K562 (cell line): Measurements from ENCODE around the gene EIF3I. TPM values are rescaled to one million over a fixed set of nuclear protein-coding genes. Genes with fewer than 3 reads are reported as not detected.
A peak's percentile ranks its signal among the peaks of the same experiment; 100 is the strongest.

Experiments
- ATF1 ChIP-seq, 2 experiments: fragments of 450-650 bp in 1 of 2; IDR thresholded peaks; 2 replicates each; pipeline ENCODE4 v1.6.1; 2016; ENCODE audit warnings: missing compliant biosample characterization in 1 of 2, missing genetic modification characterization in 1 of 2
- ATF7 ChIP-seq: fragments of 450-650 bp; IDR thresholded peaks from 2 replicates; pipeline ENCODE4 v1.7.1; 2014; ENCODE audit warnings: mild to moderate bottlenecking, moderate library complexity
- BACH1 ChIP-seq: fragments of 200-800 bp; sonication (Bioruptor generic); IDR thresholded peaks from 2 replicates; pipeline ENCODE4 v1.6.1; 2016; ENCODE audit warnings: missing genetic modification characterization, missing compliant biosample characterization
- FOXA3 ChIP-seq, 2 experiments: fragments of 450-650 bp in 1 of 2; sonication (generic) in 1 of 2; formaldehyde crosslinking; IDR thresholded peaks in 1 of 2; conservative IDR thresholded peaks in 1 of 2; 2 replicates each; pipeline versions ENCODE4 v1.4.0 to v1.8.0; 2020 to 2022; ENCODE audit warnings: mild to moderate bottlenecking in 2 of 2, missing genetic modification reagents in 1 of 2
- KDM4B ChIP-seq, 2 experiments: fragments of 450-650 bp in 1 of 2; sonication (generic) in 1 of 2; IDR thresholded peaks; 2 replicates each; pipeline ENCODE4 v1.6.1; 2016 to 2017; ENCODE audit warnings: borderline replicate concordance in 2 of 2, antibody characterized with exemption in 1 of 2, low read depth in 1 of 2, mild to moderate bottlenecking in 1 of 2
- MAZ ChIP-seq, 2 experiments: fragments of 450-650 bp in 1 of 2; sonication (generic) in 1 of 2; formaldehyde crosslinking; IDR thresholded peaks in 1 of 2; conservative IDR thresholded peaks in 1 of 2; 2 replicates each; pipeline versions ENCODE4 v1.4.0 to v1.5.0; 2020; ENCODE audit warnings: mild to moderate bottlenecking in 1 of 2, missing genetic modification reagents in 1 of 2
- MTA3 ChIP-seq: fragments of 450-650 bp; formaldehyde crosslinking; IDR thresholded peaks from 2 replicates; pipeline ENCODE4 v1.6.1; 2017; ENCODE audit warnings: mild to moderate bottlenecking, borderline replicate concordance
- RCOR1 ChIP-seq, 2 experiments: IDR thresholded peaks; 2 replicates each; pipeline ENCODE4 v1.6.1; 2012; ENCODE audit warnings: low read depth in 2 of 2, low read length in 2 of 2, borderline replicate concordance in 1 of 2, improper control_type of control experiment in 1 of 2
- SMAD4 ChIP-seq: fragments of 250-450 bp; sonication (Bioruptor Pico); conservative IDR thresholded peaks from 2 replicates; pipeline ENCODE4 v1.8.0; 2021; ENCODE audit warnings: inconsistent platforms, mild to moderate bottlenecking, moderate library complexity
- TBP ChIP-seq: optimal IDR thresholded peaks from 2 replicates; pipeline ENCODE3; 2011; ENCODE audit warnings: low read depth, low read length, improper control_type of control experiment
- TCF3 ChIP-seq: sonication (generic); formaldehyde crosslinking; IDR thresholded peaks from 2 replicates; pipeline ENCODE4 v1.4.0; 2020; ENCODE audit warnings: mild to moderate bottlenecking, missing genetic modification reagents
- ZBTB17 ChIP-seq: fragments of 450-650 bp; formaldehyde crosslinking; IDR thresholded peaks from 2 replicates; pipeline ENCODE4 v1.4.0; 2020; ENCODE audit warnings: mild to moderate bottlenecking
- ZFP36 ChIP-seq: fragments of 150-350 bp; IDR thresholded peaks from 2 replicates; pipeline ENCODE4 v1.6.1; 2018; ENCODE audit warnings: low read length, low read depth; ENCODE audit not compliant: partially characterized antibody
- ZNF12 ChIP-seq: sonication (generic); formaldehyde crosslinking; IDR thresholded peaks from 2 replicates; pipeline ENCODE4 v1.4.0; 2020; ENCODE audit warnings: mild to moderate bottlenecking, missing genetic modification reagents
- ZNF263 ChIP-seq: sonication (generic); formaldehyde crosslinking; IDR thresholded peaks from 2 replicates; pipeline ENCODE4 v1.8.0; 2022; ENCODE audit warnings: mild to moderate bottlenecking, missing genetic modification reagents, borderline replicate concordance
- polyA plus RNA-seq, 8 experiments: library from polyadenylated mRNA; depleted of rRNA in 4 of 8; stranded (reverse) in 5 of 8; unstranded in 3 of 8; fragments of >200 nt; fragmentation: Nextera tagmentation in 2 of 8; fragmentation: Illumina TruSeq in 1 of 8; extraction: Ambion mirVana in 2 of 8; extraction: Trizol in 1 of 8; gene quantifications; 2 replicates each; pipeline versions ENCODE4 v1.2.1 to v1.2.3, GENCODE V29; 2011 to 2014; ENCODE audit warnings: inconsistent platforms in 1 of 8, missing spikeins in 1 of 8
- total RNA-seq, 7 experiments: library from RNA; depleted of rRNA in 6 of 7; stranded (reverse); fragments of >200 nt in 6 of 7; fragmentation: Illumina TruSeq in 2 of 7; extraction: Trizol in 2 of 7; gene quantifications; 2 replicates each; pipeline versions ENCODE4 v1.2.1 to v1.2.3, GENCODE V29; 2011 to 2021; ENCODE audit warnings: low replicate concordance in 1 of 7
- TF ChIP-seq, protein P1 (sequence below): sonication (generic); formaldehyde crosslinking; IDR thresholded peaks from 2 replicates; pipeline ENCODE4 v1.8.0; 2022; ENCODE audit warnings: mild to moderate bottlenecking, low read depth, missing genetic modification reagents
- TF ChIP-seq, protein P2 (sequence below), 2 experiments: fragments of 450-650 bp in 1 of 2; sonication (generic) in 1 of 2; formaldehyde crosslinking in 1 of 2; IDR thresholded peaks in 1 of 2; conservative IDR thresholded peaks in 1 of 2; 2 replicates each; pipeline versions ENCODE4 v1.6.1 to v1.8.1; 2016 to 2023; ENCODE audit warnings: mild to moderate bottlenecking in 2 of 2, moderate library complexity in 2 of 2, inconsistent platforms in 1 of 2, missing genetic modification reagents in 1 of 2
- TF ChIP-seq, protein P3 (sequence below): sonication (generic); formaldehyde crosslinking; IDR thresholded peaks from 2 replicates; pipeline ENCODE4 v1.8.1; 2023; ENCODE audit warnings: mild to moderate bottlenecking, missing genetic modification reagents
- TF ChIP-seq, protein P4 (sequence below), 3 experiments: fragments of 200-800 bp in 1 of 3; sonication (Bioruptor generic) in 1 of 3; sonication (generic) in 1 of 3; formaldehyde crosslinking in 1 of 3; IDR thresholded peaks; 2 replicates each; pipeline versions ENCODE4 v1.6.1 to v1.8.0; 2016 to 2022; ENCODE audit warnings: mild to moderate bottlenecking in 2 of 3, missing compliant biosample characterization in 2 of 3, missing genetic modification characterization in 2 of 3, missing genetic modification reagents in 1 of 3

Gene EIF3I
- total and polyA plus RNA-seq, 9 of the 15 experiments (the other 6 are each of a cell fraction or from before 2014, with no cell fraction given): 414 to 1,526 (median 635) TPM

DNA sequence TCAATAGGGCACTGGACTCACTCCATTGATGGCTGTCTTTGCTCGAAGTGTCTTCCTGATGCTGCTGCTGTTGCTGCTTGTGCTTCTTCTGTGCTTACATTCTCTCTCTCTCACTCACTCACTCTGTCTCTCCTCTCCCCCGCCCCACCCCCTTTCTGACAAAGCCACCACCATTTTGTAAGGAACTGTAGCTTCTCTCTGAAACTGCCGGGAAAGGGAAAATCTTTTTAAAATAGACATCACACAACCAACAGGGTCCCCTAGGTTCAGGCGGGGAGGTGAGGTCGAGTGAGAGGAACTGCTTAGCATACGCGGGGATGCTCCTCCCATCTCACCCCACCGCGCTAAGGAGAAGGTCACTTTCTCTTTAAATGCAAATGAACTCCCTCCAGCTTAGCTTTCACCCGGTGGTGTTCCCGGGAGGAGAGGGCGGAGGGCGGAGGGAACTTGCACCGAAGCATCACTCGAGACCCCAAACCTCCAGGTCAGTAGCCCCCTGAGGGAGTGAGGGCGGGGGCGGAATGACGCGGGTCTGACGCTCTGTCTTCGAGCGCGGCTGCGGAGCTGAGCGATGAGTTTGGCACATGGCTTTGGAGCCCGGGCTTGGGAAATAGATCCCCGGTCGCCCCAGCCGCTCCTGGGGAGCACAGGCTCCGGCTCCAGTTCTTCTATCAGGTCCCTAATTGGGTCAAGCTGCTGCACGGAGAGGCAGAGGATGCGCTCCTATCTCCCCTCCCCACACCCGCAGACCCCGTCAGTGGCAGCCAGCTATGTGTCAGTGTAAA is 21.8 kb upstream of the EIF3I start, which contains the start of gene CCDC28B (continued):
- TF ChIP-seq, protein P1, sequence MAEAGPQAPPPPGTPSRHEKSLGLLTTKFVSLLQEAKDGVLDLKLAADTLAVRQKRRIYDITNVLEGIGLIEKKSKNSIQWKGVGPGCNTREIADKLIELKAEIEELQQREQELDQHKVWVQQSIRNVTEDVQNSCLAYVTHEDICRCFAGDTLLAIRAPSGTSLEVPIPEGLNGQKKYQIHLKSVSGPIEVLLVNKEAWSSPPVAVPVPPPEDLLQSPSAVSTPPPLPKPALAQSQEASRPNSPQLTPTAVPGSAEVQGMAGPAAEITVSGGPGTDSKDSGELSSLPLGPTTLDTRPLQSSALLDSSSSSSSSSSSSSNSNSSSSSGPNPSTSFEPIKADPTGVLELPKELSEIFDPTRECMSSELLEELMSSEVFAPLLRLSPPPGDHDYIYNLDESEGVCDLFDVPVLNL: no peak
- TF ChIP-seq MAZ (CRISPR knock-in tag; conservative IDR thresholded peaks at IDR 0.05 in 1 of 2, IDR thresholded peaks at IDR 0.05 in 1 of 2): peak; percentile 53 to 69; a peak in 3 of 4 replicates
- peak in 1 of 2 experiments; percentile 83; a peak in 1 of 4 replicates for TF ChIP-seq FOXA3 (CRISPR knock-in tag; conservative IDR thresholded peaks at IDR 0.05 in 1 of 2, IDR thresholded peaks at IDR 0.05 in 1 of 2)
- no peak for TF ChIP-seq ATF1 (CRISPR knock-in tag; IDR thresholded peaks at IDR 0.05)
- peak; percentile 90 for TF ChIP-seq ATF1 (tag; IDR thresholded peaks at IDR 0.05)
- 0 out of 2 replicates have a peak, but pooled peaks have one; percentile 47 for TF ChIP-seq SMAD4 (CRISPR knock-in tag)
- TF ChIP-seq TBP: peak; percentile 30
- TF ChIP-seq ATF7: peak; percentile 38; the same call in 1 of the 2 replicates
- TF ChIP-seq ZNF12: no peak
- TF ChIP-seq TCF3 (CRISPR knock-in tag): no peak
- 0 out of 4 replicates have a peak, but pooled peaks of 1 of the 2 experiments have one; percentile 9 for TF ChIP-seq KDM4B (IDR thresholded peaks at IDR 0.05; ENCODE audit: borderline replicate concordance in 2 of 2, low read depth in 1 of 2)
- no peak for TF ChIP-seq RCOR1 (IDR thresholded peaks at IDR 0.05; ENCODE audit: borderline replicate concordance in 1 of 2, low read depth in 2 of 2, low read length in 2 of 2)
- TF ChIP-seq, protein P2, sequence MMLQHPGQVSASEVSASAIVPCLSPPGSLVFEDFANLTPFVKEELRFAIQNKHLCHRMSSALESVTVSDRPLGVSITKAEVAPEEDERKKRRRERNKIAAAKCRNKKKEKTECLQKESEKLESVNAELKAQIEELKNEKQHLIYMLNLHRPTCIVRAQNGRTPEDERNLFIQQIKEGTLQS (IDR thresholded peaks at IDR 0.05): peak; percentile 27
- TF ChIP-seq, protein P2 (CRISPR knock-in tag; conservative IDR thresholded peaks at IDR 0.05): 0 out of 2 replicates have a peak, but pooled peaks have one; percentile 25
- TF ChIP-seq ZFP36: no peak
- 0 out of 2 replicates have a peak, but pooled peaks have one; percentile 34 for TF ChIP-seq MTA3
- TF ChIP-seq ZNF263 (CRISPR knock-in tag): 0 out of 2 replicates have a peak, but pooled peaks have one; percentile 34
- peak; percentile 59; the same call in 1 of the 2 replicates for TF ChIP-seq BACH1 (tag)
- TF ChIP-seq ZBTB17 (CRISPR knock-in tag): peak; percentile 42; the same call in 1 of the 2 replicates
- TF ChIP-seq, protein P3, sequence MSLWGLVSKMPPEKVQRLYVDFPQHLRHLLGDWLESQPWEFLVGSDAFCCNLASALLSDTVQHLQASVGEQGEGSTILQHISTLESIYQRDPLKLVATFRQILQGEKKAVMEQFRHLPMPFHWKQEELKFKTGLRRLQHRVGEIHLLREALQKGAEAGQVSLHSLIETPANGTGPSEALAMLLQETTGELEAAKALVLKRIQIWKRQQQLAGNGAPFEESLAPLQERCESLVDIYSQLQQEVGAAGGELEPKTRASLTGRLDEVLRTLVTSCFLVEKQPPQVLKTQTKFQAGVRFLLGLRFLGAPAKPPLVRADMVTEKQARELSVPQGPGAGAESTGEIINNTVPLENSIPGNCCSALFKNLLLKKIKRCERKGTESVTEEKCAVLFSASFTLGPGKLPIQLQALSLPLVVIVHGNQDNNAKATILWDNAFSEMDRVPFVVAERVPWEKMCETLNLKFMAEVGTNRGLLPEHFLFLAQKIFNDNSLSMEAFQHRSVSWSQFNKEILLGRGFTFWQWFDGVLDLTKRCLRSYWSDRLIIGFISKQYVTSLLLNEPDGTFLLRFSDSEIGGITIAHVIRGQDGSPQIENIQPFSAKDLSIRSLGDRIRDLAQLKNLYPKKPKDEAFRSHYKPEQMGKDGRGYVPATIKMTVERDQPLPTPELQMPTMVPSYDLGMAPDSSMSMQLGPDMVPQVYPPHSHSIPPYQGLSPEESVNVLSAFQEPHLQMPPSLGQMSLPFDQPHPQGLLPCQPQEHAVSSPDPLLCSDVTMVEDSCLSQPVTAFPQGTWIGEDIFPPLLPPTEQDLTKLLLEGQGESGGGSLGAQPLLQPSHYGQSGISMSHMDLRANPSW (CRISPR knock-in tag): no peak
- TF ChIP-seq, protein P4, sequence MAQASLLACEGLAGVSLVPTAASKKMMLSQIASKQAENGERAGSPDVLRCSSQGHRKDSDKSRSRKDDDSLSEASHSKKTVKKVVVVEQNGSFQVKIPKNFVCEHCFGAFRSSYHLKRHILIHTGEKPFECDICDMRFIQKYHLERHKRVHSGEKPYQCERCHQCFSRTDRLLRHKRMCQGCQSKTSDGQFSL (CRISPR knock-in tag; IDR thresholded peaks at IDR 0.05): peak; percentile 92
- TF ChIP-seq, protein P4 (tag; IDR thresholded peaks at IDR 0.05): no peak
